Inflammatory macrophage treated with lipopolysaccharide for 1 hour (primary cell): ENCODE data around the gene RAB3C.

Experiments
- DNase-seq, 2 donors: peaks; one replicate each; pipeline ENCODE4 v3.0.0-alpha.2; 2020 to 2022

Gene RAB3C

GRCh38 chr5:58737671-58738070 lies 154.8 kb downstream of the RAB3C start:
- DNase-seq: no peak

GRCh38 chr5:58738336-58738735 lies 155.5 kb downstream of the RAB3C start:
- no peak for DNase-seq

- no peak for DNase-seq
Measured at GRCh38 chr5:58739051-58739450, 156.2 kb downstream of the RAB3C start.

GRCh38 chr5:58740956-58741355 lies 158.1 kb downstream of the RAB3C start:
- DNase-seq: no peak

- DNase-seq: no peak
Measured at GRCh38 chr5:58745350-58745749, 162.5 kb downstream of the RAB3C start.

- no peak for DNase-seq
Measured at GRCh38 chr5:58746321-58746720, 163.4 kb downstream of the RAB3C start.

- no peak for DNase-seq
Measured at GRCh38 chr5:58750036-58750435, 167.2 kb downstream of the RAB3C start.

- peak; percentile 15 to 35 for DNase-seq
Measured at GRCh38 chr5:58751222-58751837, 168.5 kb downstream of the RAB3C start.

- no peak for DNase-seq
Measured at GRCh38 chr5:58752104-58752503, 169.2 kb downstream of the RAB3C start.

GRCh38 chr5:58753446-58753845 lies 170.6 kb downstream of the RAB3C start:
- no peak for DNase-seq

- DNase-seq: no peak
Measured at GRCh38 chr5:58754250-58754649, 171.4 kb downstream of the RAB3C start.

- no peak for DNase-seq
Measured at GRCh38 chr5:58755397-58755796, 172.5 kb downstream of the RAB3C start.

GRCh38 chr5:58759745-58760144 lies 176.9 kb downstream of the RAB3C start:
- DNase-seq: peak; percentile 37 to 47

GRCh38 chr5:58760222-58760621 lies 177.3 kb downstream of the RAB3C start:
- DNase-seq: peak; percentile 40 to 45

GRCh38 chr5:58761407-58761806 lies 178.5 kb downstream of the RAB3C start:
- DNase-seq: no peak

GRCh38 chr5:58763390-58763789 lies 180.5 kb downstream of the RAB3C start:
- DNase-seq: no peak

GRCh38 chr5:58764199-58764598 lies 181.3 kb downstream of the RAB3C start:
- no peak for DNase-seq

- DNase-seq: no peak
Measured at GRCh38 chr5:58765058-58765457, 182.2 kb downstream of the RAB3C start.

- no peak for DNase-seq
Measured at GRCh38 chr5:58767104-58767503, 184.2 kb downstream of the RAB3C start.

- no peak for DNase-seq
Measured at GRCh38 chr5:58770136-58770535, 187.3 kb downstream of the RAB3C start.

GRCh38 chr5:58771796-58772195 lies 188.9 kb downstream of the RAB3C start:
- no peak for DNase-seq

- DNase-seq: no peak
Measured at GRCh38 chr5:58773744-58774441, 191.0 kb downstream of the RAB3C start.

- peak in 1 of 2 donors; percentile 40 for DNase-seq
Measured at GRCh38 chr5:58774937-58775336, 192.1 kb downstream of the RAB3C start.

- peak; percentile 49 to 50 for DNase-seq
Measured at GRCh38 chr5:58775701-58776262, 192.9 kb downstream of the RAB3C start.
